ENCODE data around the gene DLG3. TPM values are rescaled to one million over a fixed set of nuclear protein-coding genes. Genes with fewer than 3 reads are reported as not detected.

DLG3 gene
- total RNA-seq, 1 donor from 2014 or later: 41.8 TPM

GRCh38 chrX:70479247-70479921, 34.7 kb downstream of the DLG3 start:
- Mint-ChIP-seq H3K9me3 (no peaks in the 10 kb centered on the region), H3K27me3 (no peaks in the 10 kb centered on the region), H3K4me3 (peak overlapping the region; percentile 10), H3K36me3 (peaks cover 13% of the 10 kb centered on the region), H3K4me1 (ENCODE audit: unreplicated experiment) (peaks cover 45% of the 10 kb centered on the region), H3K27ac (peak overlapping the region; percentile 63)
- TF ChIP-seq, protein P1, sequence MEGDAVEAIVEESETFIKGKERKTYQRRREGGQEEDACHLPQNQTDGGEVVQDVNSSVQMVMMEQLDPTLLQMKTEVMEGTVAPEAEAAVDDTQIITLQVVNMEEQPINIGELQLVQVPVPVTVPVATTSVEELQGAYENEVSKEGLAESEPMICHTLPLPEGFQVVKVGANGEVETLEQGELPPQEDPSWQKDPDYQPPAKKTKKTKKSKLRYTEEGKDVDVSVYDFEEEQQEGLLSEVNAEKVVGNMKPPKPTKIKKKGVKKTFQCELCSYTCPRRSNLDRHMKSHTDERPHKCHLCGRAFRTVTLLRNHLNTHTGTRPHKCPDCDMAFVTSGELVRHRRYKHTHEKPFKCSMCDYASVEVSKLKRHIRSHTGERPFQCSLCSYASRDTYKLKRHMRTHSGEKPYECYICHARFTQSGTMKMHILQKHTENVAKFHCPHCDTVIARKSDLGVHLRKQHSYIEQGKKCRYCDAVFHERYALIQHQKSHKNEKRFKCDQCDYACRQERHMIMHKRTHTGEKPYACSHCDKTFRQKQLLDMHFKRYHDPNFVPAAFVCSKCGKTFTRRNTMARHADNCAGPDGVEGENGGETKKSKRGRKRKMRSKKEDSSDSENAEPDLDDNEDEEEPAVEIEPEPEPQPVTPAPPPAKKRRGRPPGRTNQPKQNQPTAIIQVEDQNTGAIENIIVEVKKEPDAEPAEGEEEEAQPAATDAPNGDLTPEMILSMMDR (conservative IDR thresholded peaks at IDR 0.05): no peak
- DNase-seq (ENCODE audit: extremely low spot score, unreplicated experiment): no peak

- Mint-ChIP-seq H3K9me3 (no peaks in the 10 kb centered on the region), H3K4me1 (ENCODE audit: unreplicated experiment) (peaks cover 45% of the 10 kb centered on the region), H3K27ac (peak overlapping the region; percentile 63), H3K27me3 (no peaks in the 10 kb centered on the region), H3K36me3 (peaks cover 13% of the 10 kb centered on the region), H3K4me3 (no peak overlapping the region)
- TF ChIP-seq, protein P1 (conservative IDR thresholded peaks at IDR 0.05): no peak
- no peak for DNase-seq (ENCODE audit: extremely low spot score, unreplicated experiment)
These were observed 35.5 kb downstream of the DLG3 start for GRCh38 chrX:70479922-70480659.

- TF ChIP-seq, protein P1 (conservative IDR thresholded peaks at IDR 0.05): no peak
- no peak for DNase-seq (ENCODE audit: extremely low spot score, unreplicated experiment)
- H3K4me3 Mint-ChIP-seq: no peak overlapping the region
- H3K27me3 Mint-ChIP-seq: no peaks in the 10 kb centered on the region
- H3K36me3 Mint-ChIP-seq: peaks cover 13% of the 10 kb centered on the region
- H3K4me1 Mint-ChIP-seq (ENCODE audit: unreplicated experiment): peaks cover 45% of the 10 kb centered on the region
- no peak overlapping the region for H3K27ac Mint-ChIP-seq
- H3K9me3 Mint-ChIP-seq: no peaks in the 10 kb centered on the region
These were observed 36.0 kb downstream of the DLG3 start for GRCh38 chrX:70480660-70481018.

GRCh38 chrX:70481471-70482270, 37.0 kb downstream of the DLG3 start:
- DNase-seq (ENCODE audit: extremely low spot score, unreplicated experiment): no peak
- peaks cover 45% of the 10 kb centered on the region for H3K4me1 Mint-ChIP-seq (ENCODE audit: unreplicated experiment)
- TF ChIP-seq, protein P1 (conservative IDR thresholded peaks at IDR 0.05): no peak
- no peak overlapping the region for H3K4me3 Mint-ChIP-seq
- peaks cover 15% of the 10 kb centered on the region for H3K36me3 Mint-ChIP-seq
- H3K27me3 Mint-ChIP-seq: no peaks in the 10 kb centered on the region
- H3K9me3 Mint-ChIP-seq: no peaks in the 10 kb centered on the region
- peak overlapping the region; percentile 27 for H3K27ac Mint-ChIP-seq

- H3K9me3 Mint-ChIP-seq: no peaks in the 10 kb centered on the region
- H3K4me3 Mint-ChIP-seq: no peak overlapping the region
- peaks cover 40% of the 10 kb centered on the region for H3K4me1 Mint-ChIP-seq (ENCODE audit: unreplicated experiment)
- H3K36me3 Mint-ChIP-seq: peaks cover 16% of the 10 kb centered on the region
- no peak overlapping the region for H3K27ac Mint-ChIP-seq
- TF ChIP-seq, protein P1 (conservative IDR thresholded peaks at IDR 0.05): no peak
- DNase-seq (ENCODE audit: extremely low spot score, unreplicated experiment): no peak
- H3K27me3 Mint-ChIP-seq: no peaks in the 10 kb centered on the region
These were observed 37.7 kb downstream of the DLG3 start for GRCh38 chrX:70482300-70482699.
